ENCODE data around the gene NFASC.

GRCh38 chr1:204867203-204867602, 3.5 kb upstream of the NFASC start:
- TF ChIP-seq POLR2AphosphoS5 (IDR thresholded peaks at IDR 0.05; ENCODE audit: low read depth, low read length) (no peak), TAF1 (IDR thresholded peaks at IDR 0.05; ENCODE audit: low read depth, low read length) (no peak), SPI1 (IDR thresholded peaks at IDR 0.05; ENCODE audit: low read depth, low read length) (no peak), POLR2A (IDR thresholded peaks at IDR 0.05; ENCODE audit: low read depth, low read length) (no peak), PAX5 (IDR thresholded peaks at IDR 0.05; ENCODE audit: insufficient read depth, low read length, severe bottlenecking) (no peak)
